ENCODE data around the gene TTLL11.

Gene TTLL11

DNA sequence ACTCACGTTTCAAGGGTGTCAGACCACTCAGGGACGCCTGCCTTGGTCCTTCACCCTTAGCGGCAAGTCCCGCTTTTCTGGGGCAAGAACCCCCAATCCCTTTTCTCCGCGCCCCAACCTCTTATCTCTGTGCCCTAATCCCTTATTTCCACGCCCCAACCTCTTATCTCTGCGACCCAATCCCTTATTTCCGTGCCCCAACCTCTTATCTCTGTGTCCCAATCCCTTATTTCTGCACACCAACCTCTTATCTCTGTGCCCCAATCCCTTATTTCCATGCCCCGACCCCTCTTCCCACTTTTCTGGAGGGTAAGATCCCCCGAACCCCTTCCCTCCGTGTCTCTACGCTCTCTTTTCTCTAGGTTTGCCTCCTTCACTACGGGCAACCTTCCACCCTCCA, 302.3 kb downstream of the TTLL11 start:
- no peak overlapping the region for H3K4me3 ChIP-seq (ENCODE audit: low read depth, low read length)
- no peak for DNase-seq (ENCODE audit: low read depth)
- TF ChIP-seq, protein P1, sequence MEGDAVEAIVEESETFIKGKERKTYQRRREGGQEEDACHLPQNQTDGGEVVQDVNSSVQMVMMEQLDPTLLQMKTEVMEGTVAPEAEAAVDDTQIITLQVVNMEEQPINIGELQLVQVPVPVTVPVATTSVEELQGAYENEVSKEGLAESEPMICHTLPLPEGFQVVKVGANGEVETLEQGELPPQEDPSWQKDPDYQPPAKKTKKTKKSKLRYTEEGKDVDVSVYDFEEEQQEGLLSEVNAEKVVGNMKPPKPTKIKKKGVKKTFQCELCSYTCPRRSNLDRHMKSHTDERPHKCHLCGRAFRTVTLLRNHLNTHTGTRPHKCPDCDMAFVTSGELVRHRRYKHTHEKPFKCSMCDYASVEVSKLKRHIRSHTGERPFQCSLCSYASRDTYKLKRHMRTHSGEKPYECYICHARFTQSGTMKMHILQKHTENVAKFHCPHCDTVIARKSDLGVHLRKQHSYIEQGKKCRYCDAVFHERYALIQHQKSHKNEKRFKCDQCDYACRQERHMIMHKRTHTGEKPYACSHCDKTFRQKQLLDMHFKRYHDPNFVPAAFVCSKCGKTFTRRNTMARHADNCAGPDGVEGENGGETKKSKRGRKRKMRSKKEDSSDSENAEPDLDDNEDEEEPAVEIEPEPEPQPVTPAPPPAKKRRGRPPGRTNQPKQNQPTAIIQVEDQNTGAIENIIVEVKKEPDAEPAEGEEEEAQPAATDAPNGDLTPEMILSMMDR (IDR thresholded peaks at IDR 0.05; ENCODE audit: control insufficient read depth, extremely low read depth, insufficient read depth) = no peak

DNA sequence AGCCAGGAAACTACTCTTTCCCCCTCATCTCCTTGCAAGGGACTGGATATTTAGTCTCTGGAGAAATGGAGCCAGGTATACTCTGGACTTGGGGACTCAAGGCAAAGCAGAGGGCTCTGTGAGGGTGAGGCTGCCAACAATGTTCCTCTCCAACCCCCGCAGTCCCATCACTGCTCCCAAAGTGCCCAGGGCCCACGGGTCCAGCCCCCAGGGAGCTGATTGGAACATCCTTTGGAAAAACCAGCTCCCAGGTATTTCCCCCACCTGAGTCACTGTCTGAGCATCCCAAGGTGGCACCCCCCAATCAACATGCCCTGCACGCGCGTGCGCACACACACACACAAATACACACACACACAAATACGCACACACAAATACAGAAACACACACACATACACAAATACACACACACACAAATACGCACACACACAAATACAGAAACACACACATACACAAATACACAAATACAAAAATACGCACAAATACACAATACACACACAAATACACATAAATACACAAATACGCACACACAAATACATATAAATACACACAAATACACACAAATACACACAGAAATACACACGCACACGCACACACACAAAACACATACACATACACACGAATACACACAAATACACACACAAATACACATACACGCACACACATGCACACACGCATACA, 304.3 kb downstream of the TTLL11 start:
- TF ChIP-seq, protein P1 (IDR thresholded peaks at IDR 0.05; ENCODE audit: control insufficient read depth, extremely low read depth, insufficient read depth) = no peak
- no peak overlapping the region for H3K4me3 ChIP-seq (ENCODE audit: low read depth, low read length)
- DNase-seq (ENCODE audit: low read depth) = no peak

DNA sequence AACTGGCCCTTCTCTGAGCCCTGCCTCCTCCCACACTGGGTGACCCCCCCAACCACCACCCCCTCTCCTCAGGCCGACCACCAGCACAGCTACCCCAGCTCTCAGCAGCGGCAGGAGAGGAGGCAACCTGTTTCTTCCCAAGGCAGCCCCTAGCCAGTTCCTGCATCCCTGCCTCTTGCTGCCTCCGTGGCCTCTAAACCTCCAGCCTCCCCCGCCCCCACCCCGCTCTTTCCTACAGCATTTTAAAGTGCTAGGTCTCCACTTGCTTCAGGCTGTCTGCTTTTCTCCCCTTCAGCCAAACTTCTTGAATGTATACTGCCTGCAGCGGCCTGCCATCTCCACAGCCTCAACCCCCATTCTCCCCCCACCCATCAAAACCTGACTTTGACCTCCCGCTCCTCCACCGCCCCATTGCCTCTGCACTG, 306.1 kb downstream of the TTLL11 start:
- TF ChIP-seq, protein P1 (IDR thresholded peaks at IDR 0.05; ENCODE audit: control insufficient read depth, extremely low read depth, insufficient read depth) = no peak
- H3K4me3 ChIP-seq (ENCODE audit: low read depth, low read length) = no peak overlapping the region
- no peak for DNase-seq (ENCODE audit: low read depth)

DNA sequence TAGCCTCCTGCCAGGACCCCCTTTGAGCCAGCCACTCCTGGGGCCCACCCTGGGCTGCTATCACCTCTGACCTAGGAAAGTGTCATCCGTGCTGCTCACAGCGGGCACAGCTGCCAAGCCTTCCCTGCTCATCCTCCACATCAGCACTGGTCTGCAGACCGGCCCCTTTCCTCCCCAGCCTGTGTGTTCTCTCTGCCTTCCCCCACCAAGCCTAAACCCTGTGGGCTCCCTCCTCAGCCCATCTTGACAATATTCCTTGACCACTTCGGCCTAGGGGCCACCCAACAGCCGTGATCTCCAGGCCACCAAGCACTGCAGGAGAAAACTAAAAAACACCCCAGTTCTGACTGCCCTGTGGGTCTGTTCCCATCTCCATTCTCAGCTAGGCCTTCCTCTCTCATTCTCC, 306.6 kb downstream of the TTLL11 start:
- TF ChIP-seq, protein P1 (IDR thresholded peaks at IDR 0.05; ENCODE audit: control insufficient read depth, extremely low read depth, insufficient read depth) = no peak
- no peak for DNase-seq (ENCODE audit: low read depth)
- no peak overlapping the region for H3K4me3 ChIP-seq (ENCODE audit: low read depth, low read length)

DNA sequence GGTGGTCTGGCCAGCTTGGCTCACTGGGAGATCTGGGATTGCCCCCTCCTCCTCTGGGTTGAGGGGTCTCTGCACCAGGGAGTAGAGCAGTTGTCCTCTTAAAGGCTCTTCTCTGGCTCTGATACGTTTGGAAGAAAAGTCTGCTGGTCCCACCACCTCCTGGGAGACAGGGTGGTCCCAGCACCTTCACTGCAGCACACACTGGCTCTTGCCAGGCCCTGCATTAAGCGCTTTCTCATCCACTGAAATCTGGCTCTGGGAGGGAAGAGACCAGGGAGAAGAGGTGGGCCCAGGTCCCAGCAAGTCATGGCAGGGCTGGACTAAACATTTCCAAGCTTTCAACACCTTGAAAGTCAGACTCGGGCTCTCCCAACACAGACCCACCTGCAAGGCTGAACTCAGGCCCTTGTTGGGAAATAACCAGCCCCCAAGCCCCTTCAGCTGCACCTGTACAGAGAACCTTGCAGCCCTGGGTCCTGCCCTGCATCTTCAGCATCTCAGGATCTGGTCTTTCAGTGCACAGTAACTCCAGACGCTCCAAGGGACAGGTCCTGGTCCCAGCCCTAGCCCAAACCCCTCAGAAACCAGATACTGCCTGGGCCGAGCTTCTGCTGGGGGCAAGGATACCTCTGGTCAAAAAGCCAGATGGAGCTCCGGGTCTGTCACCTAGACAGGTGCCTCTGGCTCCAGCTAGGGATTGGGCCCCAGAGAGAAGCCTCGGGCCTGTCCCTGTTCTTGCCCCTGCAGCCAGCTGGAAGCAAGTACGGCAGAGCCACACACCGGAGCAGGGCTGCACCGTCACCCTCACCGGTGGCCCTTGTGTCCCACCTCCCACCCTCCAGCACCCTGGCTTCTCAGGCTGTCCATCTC, 307.2 kb downstream of the TTLL11 start:
- no peak overlapping the region for H3K4me3 ChIP-seq (ENCODE audit: low read depth, low read length)
- no peak for DNase-seq (ENCODE audit: low read depth)
- TF ChIP-seq, protein P1 (IDR thresholded peaks at IDR 0.05; ENCODE audit: control insufficient read depth, extremely low read depth, insufficient read depth) = no peak

DNA sequence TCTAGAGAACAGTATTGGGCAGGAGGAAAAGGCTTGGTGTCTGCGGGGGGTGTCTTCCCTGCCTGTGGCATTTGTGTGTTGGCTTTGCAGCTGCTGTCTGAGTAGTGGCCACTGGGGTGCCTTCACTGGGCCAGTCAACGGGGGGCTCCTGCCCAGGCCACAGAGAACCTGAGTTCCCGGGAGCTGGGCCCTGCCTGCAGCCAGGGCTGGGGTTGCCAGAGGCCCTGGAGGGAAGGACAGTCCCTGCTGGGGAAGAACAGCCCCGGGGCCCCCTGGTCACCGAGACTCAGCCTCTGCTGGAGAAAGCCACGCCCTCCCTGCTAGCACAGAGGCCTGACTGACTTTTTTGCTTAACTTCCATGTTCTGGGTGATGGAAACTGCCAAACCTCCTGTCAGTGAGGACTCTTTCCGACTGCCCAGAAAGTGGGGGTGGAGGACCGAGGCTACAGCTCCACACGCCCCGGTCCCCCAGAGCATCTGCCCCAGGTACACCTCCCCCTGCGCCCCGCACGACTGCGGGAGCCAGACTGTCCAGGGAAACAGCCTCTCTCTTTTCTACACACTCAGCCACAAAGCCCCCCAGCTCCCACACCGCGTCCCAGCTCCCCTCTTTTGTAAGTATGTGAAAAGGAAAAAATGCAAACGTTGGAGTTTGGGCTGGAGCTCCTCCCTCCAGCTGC, 308.2 kb downstream of the TTLL11 start:
- no peak for DNase-seq (ENCODE audit: low read depth)
- TF ChIP-seq, protein P1 (IDR thresholded peaks at IDR 0.05; ENCODE audit: control insufficient read depth, extremely low read depth, insufficient read depth) = no peak
- H3K4me3 ChIP-seq (ENCODE audit: low read depth, low read length) = no peak overlapping the region

All from LNCaP clone FGC (cell line).